HG03135 (cell line): Measurements from ENCODE around the gene RBM14.
A peak's percentile ranks its signal among the peaks of the same experiment; 100 is the strongest.
"Not testable (repeated sequence)": the region's sequence is repeated elsewhere in the genome, so short reads cannot be mapped to it uniquely, and the experiment has no call there.

Experiments
- ATAC-seq: cut with Tn5 transposase; IDR thresholded peaks from one replicate; pipeline ENCODE4 v1.9.1; 2021; ENCODE audit warnings: mild to moderate bottlenecking, moderate library complexity; ENCODE audit not compliant: unreplicated experiment

The RBM14 gene, protein sequence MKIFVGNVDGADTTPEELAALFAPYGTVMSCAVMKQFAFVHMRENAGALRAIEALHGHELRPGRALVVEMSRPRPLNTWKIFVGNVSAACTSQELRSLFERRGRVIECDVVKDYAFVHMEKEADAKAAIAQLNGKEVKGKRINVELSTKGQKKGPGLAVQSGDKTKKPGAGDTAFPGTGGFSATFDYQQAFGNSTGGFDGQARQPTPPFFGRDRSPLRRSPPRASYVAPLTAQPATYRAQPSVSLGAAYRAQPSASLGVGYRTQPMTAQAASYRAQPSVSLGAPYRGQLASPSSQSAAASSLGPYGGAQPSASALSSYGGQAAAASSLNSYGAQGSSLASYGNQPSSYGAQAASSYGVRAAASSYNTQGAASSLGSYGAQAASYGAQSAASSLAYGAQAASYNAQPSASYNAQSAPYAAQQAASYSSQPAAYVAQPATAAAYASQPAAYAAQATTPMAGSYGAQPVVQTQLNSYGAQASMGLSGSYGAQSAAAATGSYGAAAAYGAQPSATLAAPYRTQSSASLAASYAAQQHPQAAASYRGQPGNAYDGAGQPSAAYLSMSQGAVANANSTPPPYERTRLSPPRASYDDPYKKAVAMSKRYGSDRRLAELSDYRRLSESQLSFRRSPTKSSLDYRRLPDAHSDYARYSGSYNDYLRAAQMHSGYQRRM

DNA sequence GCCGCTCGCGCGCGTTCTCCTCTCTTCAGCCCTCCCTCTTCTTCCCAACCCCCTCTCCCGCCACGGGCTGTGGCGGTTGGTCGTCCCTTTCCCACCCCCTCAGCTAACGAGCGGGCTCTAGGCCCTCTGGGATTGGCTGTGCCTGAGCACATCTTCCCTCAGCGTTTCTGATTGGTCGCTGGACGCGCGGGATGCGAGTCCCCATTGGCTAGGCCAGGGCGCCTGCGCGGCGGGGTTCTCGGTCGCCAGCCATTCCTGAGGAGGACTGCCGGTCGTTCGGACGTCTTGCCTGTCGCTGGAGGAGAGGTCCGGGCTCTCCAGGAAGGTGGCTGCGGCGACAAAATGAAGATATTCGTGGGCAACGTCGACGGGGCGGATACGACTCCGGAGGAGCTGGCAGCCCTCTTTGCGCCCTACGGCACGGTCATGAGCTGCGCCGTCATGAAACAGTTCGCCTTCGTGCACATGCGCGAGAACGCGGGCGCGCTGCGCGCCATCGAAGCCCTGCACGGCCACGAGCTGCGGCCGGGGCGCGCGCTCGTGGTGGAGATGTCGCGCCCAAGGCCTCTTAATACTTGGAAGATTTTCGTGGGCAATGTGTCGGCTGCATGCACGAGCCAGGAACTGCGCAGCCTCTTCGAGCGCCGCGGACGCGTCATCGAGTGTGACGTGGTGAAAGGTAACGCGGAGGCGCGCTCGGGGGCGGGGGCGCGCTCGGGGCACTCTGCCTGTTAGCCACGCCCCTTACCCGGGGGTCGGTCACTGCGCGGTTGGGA lies at the start of gene RBM14:
TSS of gene RBM14 (plus strand) at position 252 of the 776 bp plus-strand sequence. CDS start at position 343, 91 bp downstream.
- ATAC-seq = peak; percentile 82

DNA sequence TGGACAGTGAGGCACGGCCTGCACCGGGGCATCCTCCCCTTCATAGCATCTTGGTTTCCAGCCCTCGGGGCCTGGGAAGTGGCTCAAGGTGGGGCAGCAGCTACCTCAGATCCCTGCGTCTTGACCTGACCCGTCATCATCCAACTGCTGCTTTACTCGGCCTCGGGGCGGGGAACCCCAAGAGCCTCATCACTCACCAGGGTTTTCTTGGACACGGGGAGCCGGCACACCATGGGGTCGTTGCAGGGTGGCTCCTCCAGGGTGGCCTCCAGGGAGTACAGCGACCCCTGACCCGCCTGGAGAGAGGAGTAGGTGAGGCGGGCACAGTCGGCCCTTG lies 48.7 kb upstream of the RBM14 start:
- ATAC-seq = no peak

DNA sequence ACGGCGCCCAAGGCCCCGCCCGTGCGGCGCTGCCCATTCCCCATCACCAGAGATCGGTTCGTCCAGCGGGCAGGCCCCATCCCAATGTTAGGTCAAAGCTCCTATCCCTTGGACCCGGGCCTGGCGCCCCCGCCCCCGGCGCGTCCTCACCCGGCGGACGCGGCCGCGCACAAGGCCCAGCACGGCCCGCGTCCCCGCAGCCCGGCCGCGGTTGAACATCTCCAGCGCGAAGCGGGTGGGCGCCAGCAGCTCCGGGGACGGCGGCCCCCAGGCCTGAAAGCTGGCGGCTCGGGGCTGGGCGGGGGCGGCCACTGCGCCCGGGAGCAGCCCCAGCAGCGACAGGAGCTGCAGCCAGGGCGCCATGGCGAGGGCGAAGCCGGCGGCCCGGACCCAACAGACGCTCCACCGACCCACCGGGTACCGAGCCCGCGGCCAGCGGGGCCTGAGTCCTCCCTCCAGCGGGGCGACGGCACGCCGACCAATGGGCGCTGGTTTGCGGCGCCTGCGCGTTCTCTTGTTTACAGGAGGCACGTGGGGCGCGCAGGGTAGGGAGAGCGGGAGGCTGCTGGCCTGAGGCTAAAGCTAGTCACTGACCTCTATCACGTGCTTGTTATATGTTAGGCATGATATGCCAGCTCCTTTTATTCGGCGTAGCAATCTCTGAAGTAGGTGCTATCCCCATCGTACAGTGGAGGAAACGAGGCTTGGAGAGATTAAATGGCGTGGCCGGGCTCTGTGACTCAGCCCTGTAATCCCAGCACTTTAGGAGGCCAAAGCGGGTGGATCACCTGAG lies 48.1 kb upstream of the RBM14 start, which contains the start of gene CTSF:
TSS of gene CTSF (minus strand) at position 483 of the 793 bp plus-strand sequence. CDS start at position 363, 120 bp downstream.
- no peak for ATAC-seq

DNA sequence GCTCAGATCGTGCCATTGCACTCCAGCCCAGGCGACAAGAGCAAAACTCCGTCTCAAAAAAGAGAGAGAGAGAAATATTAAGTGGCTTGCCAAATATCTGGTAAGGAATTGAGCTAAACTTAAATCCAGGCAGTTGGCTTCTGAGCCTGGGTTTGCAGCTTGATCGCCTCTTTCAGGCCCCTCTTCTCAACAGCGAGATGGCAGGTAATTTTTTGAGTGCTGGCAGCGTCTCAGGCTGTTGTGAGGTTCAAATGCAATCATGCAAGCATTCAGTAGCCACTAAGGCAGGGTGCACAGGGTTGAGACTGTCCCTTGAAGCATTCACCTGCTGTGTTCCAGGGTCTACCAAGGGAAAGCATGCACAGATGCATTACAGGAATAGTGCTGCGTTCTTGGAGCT lies 47.4 kb upstream of the RBM14 start:
- ATAC-seq = no peak

DNA sequence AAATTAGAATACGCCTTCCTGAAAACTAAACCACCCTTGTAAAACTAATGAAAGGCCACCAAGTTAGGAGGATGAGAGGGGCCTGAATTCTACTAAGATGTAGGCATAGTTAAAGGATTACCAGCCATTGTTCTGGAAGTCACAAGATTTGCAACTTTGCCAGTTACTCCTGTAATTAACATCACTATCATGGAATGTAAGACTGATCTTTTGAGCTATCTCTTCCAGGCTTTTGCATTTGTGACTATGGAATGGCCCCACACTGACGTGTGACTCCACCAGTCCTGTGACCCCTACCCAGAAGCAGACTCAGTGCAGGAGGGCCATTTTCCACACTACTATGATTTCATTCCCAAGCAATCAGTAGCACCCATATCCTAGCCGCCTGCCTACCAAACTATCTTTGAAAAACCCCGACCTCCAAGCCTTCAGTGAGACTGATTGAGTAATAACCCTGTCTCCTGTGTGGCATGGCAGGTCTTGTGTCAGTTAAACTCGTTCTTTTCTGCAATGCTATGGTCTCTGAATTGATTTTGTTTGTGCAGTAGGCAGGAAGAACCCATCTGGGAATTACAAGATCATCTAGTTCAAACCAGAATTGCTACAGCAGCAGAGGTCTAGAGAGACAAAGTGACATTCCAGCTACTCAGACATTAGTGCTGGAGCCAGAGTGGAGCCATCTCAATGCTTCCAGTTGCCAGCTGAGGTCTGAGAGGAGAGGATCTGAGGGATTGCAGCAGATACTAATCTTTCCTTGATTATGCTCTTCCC lies 46.2 kb upstream of the RBM14 start:
- no peak for ATAC-seq

DNA sequence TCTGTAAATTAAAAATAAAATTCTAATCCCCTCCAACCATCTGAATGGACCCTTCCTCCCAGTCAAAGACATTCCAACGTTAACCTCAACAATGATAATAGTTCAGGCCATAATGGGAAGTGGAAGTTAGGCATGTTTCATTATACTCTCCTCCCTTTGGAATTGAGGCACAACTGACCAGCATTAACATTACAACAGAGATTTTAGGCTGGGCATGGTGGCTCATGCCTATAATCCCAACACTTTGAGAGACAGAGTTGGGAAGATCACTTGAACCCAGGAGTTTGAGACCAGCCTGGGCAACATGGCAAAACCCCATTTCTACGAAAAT lies 45.6 kb upstream of the RBM14 start:
- no peak for ATAC-seq

DNA sequence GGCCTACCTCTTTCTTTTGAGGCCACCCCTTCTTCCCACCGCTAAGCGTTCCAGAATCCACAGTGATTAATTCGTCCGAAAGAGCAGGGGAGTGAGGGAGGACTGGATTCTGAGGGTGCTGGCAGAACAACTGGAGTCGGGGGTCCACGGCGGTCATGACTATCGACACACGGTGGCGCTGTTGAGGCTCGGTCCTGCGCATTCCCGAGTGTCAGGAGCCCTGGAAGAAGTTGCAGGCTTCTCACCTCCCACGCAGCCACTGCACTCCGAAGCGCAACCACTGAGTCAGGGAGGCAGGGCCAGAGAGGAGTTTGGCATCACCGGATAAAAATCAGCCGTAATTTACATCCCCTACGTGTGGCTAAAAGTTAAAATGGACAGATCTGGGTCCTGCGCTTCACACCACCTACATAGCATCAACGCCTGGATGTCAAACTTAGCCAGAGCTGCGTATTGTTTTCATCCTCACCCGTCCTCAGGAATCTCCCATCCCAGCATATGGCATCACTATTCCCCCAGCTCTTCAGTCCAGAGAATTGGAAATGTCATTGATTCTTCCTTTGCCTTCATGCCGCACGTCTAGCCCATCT lies 37.3 kb upstream of the RBM14 start:
- ATAC-seq = no peak

DNA sequence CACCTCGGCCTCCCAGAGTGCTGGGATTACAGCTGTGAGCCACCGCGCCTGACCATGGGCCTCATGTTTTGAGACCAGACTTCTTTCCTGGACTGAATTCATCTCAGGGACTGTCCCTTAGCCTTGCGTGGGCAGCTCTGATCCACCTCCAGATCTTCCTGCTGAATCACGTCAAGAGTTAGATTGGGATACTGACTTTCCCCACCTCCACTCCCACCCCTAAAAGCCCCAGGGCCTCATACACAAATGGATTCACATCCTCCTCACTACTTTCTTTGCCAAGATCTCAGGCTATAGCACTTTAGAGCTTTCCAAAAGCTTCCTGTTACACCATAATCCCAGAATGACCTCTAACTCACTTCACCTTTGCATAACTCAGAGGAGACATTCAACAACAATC lies 35.6 kb upstream of the RBM14 start:
- ATAC-seq = no peak

DNA sequence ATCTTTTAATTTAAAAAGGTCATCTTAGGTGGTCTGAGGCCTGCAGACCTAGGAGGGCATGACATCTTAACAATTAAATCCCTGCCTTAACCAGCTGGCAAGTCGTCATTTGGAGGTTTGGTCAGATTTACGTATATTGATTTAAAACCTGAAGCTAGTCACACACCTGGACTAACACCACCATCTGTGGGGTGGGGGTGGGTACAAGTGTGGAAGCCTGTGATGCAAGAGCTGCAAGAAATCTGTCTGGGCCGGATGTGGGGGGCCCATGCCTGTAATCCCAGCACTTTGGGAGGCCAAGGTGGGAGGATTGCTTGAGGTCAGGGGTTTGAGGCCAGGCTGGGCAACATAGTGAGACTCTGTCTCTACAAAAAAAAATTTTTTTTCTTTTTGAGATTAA lies 35.2 kb upstream of the RBM14 start:
- ATAC-seq = no peak

DNA sequence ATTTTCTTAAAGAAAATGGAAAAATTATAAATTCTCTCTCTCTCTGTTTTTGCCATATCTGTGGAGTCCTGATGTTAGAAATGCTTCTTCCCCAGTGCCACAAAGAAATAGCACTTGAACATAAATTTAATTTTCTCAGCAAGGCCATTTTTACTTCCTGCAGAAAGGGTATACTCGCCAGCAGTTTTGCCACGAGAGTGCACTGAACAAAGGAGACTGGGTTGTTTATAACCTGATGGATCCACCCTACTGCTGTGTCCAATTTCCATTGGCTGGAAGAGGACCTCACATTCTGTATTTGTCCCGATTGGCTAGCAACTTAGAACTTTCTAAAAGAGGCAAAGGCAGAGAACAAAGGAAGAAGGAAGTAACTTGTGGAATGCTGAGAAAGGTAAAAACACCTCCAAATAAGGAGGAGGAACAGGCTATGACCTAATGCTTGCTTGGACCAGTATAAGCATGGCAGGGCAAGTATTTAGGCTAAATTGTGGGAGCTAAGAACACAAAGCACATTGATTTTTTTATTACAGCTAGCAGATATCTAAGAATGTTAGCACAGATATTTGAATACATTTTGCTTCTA lies 33.8 kb upstream of the RBM14 start:
- not testable (repeated sequence) for ATAC-seq

DNA sequence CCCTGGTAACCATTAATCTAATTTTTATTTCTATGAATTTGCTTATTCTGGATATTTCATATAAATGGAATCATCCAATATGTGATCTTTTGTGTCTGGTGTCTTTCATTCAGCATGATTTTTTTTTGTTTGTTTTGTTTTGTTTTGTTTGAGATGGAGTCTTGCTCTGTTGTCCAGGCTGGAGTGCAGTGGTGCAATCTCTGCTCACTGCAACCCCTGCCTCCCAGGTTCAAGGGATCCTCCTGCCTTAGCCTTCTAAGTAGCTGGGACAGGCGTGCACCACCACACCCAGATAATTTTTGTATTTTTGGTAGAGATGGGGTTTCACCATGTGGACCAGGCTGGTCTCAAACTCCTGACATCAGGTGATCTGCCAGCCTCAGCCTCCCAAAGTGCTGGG lies 31.0 kb upstream of the RBM14 start:
- not testable (repeated sequence) for ATAC-seq

DNA sequence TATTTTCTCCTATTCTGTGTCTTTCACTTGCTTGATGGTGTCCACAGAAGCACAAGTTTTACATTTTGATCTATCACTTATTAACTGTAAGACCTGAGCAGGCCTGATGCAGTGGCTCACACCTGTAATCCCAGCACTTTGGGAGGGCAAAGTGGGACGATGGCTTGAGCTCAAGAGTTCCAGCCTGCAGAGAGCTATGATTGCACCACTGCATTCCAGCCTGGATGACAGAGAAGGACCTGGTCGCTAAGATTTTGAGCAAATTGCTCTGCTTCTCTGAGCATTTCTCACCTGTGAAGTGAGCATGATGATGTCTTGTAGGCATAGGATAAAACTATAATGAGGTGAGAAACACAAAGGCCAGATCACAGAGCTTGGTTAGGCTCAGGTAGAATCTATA lies 30.3 kb upstream of the RBM14 start:
- ATAC-seq = no peak

DNA sequence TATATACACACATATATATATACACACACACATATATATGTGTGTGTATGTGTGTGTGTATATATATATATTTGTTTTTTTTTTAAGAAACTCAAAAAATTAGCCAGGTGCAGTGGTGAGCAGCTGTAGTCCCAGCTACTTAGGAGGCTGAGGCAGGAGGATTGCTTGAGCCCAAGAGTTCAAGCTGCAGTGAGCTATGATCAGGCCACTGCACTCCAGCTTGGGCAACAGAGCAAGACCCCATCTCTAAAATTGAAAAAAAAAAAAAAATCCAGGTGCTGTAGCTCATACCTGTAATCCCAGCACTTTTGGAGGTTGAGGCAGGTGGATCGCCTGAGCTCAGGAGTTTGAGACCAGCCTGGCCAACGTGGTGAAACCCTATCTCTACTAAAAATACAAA lies 27.1 kb upstream of the RBM14 start:
- ATAC-seq = not testable (repeated sequence)

DNA sequence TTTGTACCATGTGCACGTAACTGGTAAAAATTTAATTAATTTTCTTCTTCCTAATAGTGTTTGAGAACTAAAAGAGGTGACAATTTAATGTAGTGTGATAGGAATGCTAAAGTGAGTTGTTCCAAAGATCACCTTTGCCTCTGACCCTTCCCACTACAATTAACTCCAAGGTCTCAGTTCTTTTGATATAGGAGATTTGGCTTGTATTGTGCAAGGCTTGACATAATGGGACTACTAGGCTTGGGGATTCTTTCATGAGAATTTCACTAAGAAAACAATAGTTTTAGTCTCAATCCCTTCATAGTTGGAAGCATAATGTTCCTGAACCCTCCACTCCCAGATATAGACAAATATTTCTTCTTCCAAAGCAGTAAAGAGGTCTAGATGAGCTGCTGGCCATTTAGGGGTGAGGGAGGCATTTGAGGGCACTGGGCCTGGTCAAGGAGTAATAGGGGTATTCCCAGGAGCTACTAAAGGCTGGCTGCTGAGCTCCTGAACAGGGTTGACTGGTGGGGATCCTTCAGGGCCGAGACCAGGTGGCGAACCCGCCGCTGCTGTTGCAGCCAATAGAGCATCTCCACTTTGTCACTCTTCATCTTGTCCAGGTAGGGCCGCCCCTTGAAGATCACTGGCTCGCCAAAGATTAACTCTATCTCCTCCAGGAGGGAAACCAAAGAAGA lies 26.3 kb upstream of the RBM14 start:
- no peak for ATAC-seq

DNA sequence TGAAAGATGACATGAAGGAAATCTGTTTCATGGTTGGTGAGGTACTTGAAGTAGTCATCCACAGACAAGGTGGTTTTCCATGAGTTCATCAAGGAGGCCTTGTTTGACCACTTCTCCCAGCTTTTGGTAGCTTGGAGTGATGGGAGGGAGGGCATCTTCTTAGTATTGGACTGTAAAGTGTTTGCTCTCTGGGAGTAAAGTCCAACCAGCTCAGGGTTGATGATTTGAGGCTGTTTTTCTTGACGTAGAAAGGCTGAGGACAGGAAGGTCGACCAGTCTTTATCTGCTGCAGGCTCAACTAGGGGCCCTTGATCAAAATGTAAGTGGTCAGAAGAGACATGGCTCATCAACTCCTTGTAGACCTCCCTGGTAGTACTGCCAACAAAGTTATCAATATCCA lies 25.3 kb upstream of the RBM14 start:
- no peak for ATAC-seq

DNA sequence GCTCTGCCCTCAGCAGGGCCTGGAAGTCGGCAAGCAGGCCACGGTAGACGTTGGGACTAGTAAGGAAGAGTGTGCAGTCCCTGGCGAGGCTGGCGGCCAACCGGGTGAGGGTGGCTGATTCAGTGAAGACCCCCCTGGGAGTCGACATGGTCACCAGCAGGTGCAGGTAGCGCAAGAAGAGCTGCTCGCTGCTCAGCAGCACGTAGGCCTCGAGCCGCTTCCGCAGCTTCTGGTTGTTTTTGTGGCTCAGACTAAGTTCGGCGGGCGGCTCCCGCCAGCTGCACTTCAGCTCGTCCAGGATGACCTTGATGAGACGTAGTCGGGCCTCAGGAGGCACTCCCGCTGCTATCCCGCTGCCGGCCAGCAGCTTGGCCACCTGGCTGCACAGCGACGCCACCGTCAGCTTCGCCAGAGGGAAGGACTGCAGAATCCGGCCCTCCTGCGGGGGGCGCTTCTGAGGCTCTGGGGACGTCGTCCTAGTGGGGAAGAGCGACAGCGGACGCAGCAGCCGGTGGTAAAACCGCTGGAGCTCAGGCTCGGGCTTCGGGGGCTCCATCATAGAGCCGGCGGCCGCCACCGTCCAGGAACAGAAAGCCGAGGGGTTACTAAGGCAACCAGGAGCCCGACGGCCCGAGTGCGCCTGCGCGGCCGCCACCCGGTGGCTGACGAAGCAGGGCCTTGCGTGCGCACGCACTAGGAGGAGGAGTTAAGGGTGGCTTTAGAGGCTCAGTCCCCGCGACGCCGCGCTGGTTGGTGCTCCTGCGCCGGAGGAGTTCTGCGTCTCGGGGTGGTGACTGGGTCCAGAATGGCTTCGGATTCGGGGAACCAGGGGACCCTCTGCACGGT lies 23.8 kb upstream of the RBM14 start, which contains the start of the genes CCDC87 and CCS:
TSS of gene CCDC87 (minus strand) at position 607 of the 846 bp plus-strand sequence. CDS start at position 559, 48 bp downstream.
TSS of gene CCS (plus strand) at position 729 of the 846 bp plus-strand sequence. CDS start at position 806, 77 bp downstream.
- ATAC-seq = peak; percentile 87

DNA sequence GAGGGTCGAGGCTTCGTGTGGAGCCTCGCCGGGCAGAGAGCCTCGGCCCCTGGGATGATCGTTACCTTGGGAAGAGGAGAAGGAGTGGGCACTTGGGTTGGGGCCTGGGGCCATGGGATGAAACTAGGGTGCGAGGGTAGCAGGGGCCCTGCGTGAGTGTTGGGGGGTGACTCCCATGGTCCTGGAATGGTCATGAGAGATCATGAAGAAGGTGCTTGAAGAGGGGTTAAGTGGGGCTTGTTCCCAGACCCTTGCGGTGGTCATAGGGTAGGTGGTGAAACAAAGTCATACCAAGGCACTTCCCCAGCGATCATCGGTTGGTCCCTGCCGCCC lies 23.2 kb upstream of the RBM14 start:
- ATAC-seq = peak; percentile 30

DNA sequence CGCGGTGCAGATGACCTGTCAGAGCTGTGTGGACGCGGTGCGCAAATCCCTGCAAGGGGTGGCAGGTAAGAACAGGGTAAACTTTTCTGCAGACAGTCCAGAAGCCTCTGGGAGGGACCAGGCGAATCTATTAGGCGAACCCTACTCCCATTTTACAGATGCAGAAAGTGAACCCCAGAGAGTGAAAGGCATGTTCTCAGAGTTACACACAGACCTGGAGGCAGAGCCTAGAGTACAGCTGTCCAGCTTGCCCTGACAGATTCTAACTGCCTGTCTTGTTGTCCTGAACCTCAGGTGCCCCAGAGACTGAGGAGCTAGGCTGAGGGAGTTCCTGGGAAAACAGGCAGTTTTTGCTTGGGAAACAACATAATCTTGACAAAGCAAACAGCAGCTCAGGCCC lies 22.8 kb upstream of the RBM14 start:
- no peak for ATAC-seq
